IMR-90 (cell line): Measurements from ENCODE around the gene ATP2B1. TPM values are rescaled to one million over a fixed set of nuclear protein-coding genes. Genes with fewer than 3 reads are reported as not detected.

Experiments used
- ATAC-seq: fragments of 200-7000 bp; cut with Tn5 transposase; 2 replicates; pipeline ENCODE4 v1.9.1; 2020; ENCODE audit warnings: low read depth, mild to moderate bottlenecking, moderate library complexity
- BruUV-seq: library from RNA; stranded (reverse); fragments of 400-500 nt; replicated peaks from 2 replicates; lab custom pipeline; 2021; lab: Mats Ljungman, UMichigan
- CTCF ChIA-PET: fragments of 300-600 bp; formaldehyde crosslinking; extraction: SDS; loops from one replicate; lab custom pipeline; 2021; ENCODE audit warnings: antibody characterized with exemption; lab: Yijun Ruan, JAX
- POLR2A ChIA-PET: fragments of 300-600 bp; sonication (Branson Sonifier 250); formaldehyde crosslinking; loops from one replicate; lab custom pipeline; 2022; ENCODE audit warnings: antibody characterized with exemption; ENCODE audit not compliant: unreplicated experiment; lab: Charles Lee
- DNase-seq: peaks from one replicate; pipeline ENCODE4 v3.0.0; 2013
- H2AFZ ChIP-seq: replicated peaks from 2 replicates; pipeline ENCODE3; 2013; ENCODE audit warnings: low read length, mild to moderate bottlenecking; ENCODE audit not compliant: poor library complexity
- H2AK5ac ChIP-seq: 2 replicates; pipeline ENCODE4 v1.6.1; 2013; ENCODE audit warnings: low read depth, low read length, inconsistent platforms
- H2AK9ac ChIP-seq: replicated peaks from 2 replicates; pipeline ENCODE3; 2013; ENCODE audit warnings: mild to moderate bottlenecking, low read depth, low read length, moderate library complexity; ENCODE audit not compliant: poor library complexity
- H2BK120ac ChIP-seq: 2 replicates; pipeline ENCODE4 v1.6.1; 2013; ENCODE audit warnings: low read depth, low read length, inconsistent platforms
- H2BK15ac ChIP-seq: 3 replicates; pipeline ENCODE4 v1.6.1; 2013; ENCODE audit warnings: low read depth, low read length, inconsistent platforms
- H2BK20ac ChIP-seq: 2 replicates; pipeline ENCODE4 v1.6.1; 2013; ENCODE audit warnings: low read depth, mild to moderate bottlenecking, inconsistent platforms, low read length, moderate library complexity
- H2BK5ac ChIP-seq: 2 replicates; pipeline ENCODE4 v1.6.1; 2013; ENCODE audit warnings: mild to moderate bottlenecking, low read depth, low read length, inconsistent platforms; ENCODE audit not compliant: poor library complexity, severe bottlenecking
- H3K14ac ChIP-seq: replicated peaks from 2 replicates; pipeline ENCODE4 v1.6.1; 2013; ENCODE audit warnings: low read depth, low read length, inconsistent platforms
- H3K18ac ChIP-seq: 2 replicates; pipeline ENCODE4 v1.6.1; 2013; ENCODE audit warnings: low read depth, low read length, control low read depth
- H3K23ac ChIP-seq: 2 replicates; pipeline ENCODE4 v1.6.1; 2013; ENCODE audit warnings: low read depth, low read length, inconsistent platforms
- H3K27ac ChIP-seq: 2 replicates; pipeline ENCODE4 v1.5.1; 2013; ENCODE audit warnings: mild to moderate bottlenecking, control low read depth, low read length; ENCODE audit not compliant: insufficient read depth
- H3K27me3 ChIP-seq: 2 replicates; pipeline ENCODE4 v1.6.1; 2013; ENCODE audit warnings: low read length; ENCODE audit not compliant: control insufficient read depth, insufficient read depth
- H3K36me3 ChIP-seq: 2 replicates; pipeline ENCODE4 v1.6.1; 2013; ENCODE audit warnings: low read length, mixed read lengths; ENCODE audit not compliant: control insufficient read depth, insufficient read depth
- H3K4ac ChIP-seq: 2 replicates; pipeline ENCODE4 v1.6.1; 2013; ENCODE audit warnings: low read depth, low read length, inconsistent platforms
- H3K4me1 ChIP-seq: 2 replicates; pipeline ENCODE4 v1.6.1; 2013; ENCODE audit warnings: low read length, mixed read lengths; ENCODE audit not compliant: control insufficient read depth, insufficient read depth
- H3K4me2 ChIP-seq: 2 replicates; pipeline ENCODE4 v1.6.1; 2013; ENCODE audit warnings: low read depth, mild to moderate bottlenecking, control low read depth, low read length, moderate library complexity
- H3K4me3 ChIP-seq: 2 replicates; pipeline ENCODE4 v1.5.1; 2013; ENCODE audit warnings: low read depth, mild to moderate bottlenecking, control low read depth, low read length, moderate library complexity; ENCODE audit not compliant: insufficient read depth
- H3K56ac ChIP-seq: 2 replicates; pipeline ENCODE4 v1.6.1; 2013; ENCODE audit warnings: low read length, inconsistent platforms; ENCODE audit not compliant: insufficient read depth; ENCODE audit errors: extremely low read depth
- H3K79me1 ChIP-seq, 2 experiments: 2 replicates each; pipeline ENCODE4 v1.6.1; 2013; ENCODE audit warnings: low read length in 2 of 2, inconsistent platforms in 1 of 2, low read depth in 1 of 2
- H3K9ac ChIP-seq: 2 replicates; pipeline ENCODE4 v1.6.1; 2013; ENCODE audit warnings: low read depth, low read length, control low read depth
- H3K9me1 ChIP-seq: 2 replicates; pipeline ENCODE4 v1.6.1; 2013; ENCODE audit warnings: low read length, inconsistent platforms; ENCODE audit not compliant: insufficient read depth
- H3K9me3 ChIP-seq: 2 replicates; pipeline ENCODE4 v1.6.1; 2013; ENCODE audit warnings: low read length; ENCODE audit not compliant: control insufficient read depth, insufficient read depth
- H4K20me1 ChIP-seq: 2 replicates; pipeline ENCODE4 v1.6.1; 2013; ENCODE audit warnings: low read length, inconsistent platforms; ENCODE audit not compliant: insufficient read depth
- H4K5ac ChIP-seq: 2 replicates; pipeline ENCODE4 v1.6.1; 2013; ENCODE audit warnings: mild to moderate bottlenecking, low read depth, low read length, control low read depth
- H4K8ac ChIP-seq, 2 experiments: 2 replicates each; pipeline ENCODE4 v1.6.1; 2013; ENCODE audit warnings: low read depth in 2 of 2, low read length in 2 of 2, control low read depth in 1 of 2, inconsistent platforms in 1 of 2
- H4K91ac ChIP-seq: 2 replicates; pipeline ENCODE4 v1.6.1; 2013; ENCODE audit warnings: low read depth, low read length, inconsistent platforms; ENCODE audit not compliant: insufficient read depth
- BHLHE40 ChIP-seq: fragments of 150-350 bp; IDR thresholded peaks from 2 replicates; pipeline ENCODE4 v1.6.1; 2016; ENCODE audit warnings: mild to moderate bottlenecking, low read depth, low read length
- CEBPB ChIP-seq: IDR thresholded peaks from 2 replicates; pipeline ENCODE4 v1.6.1; 2012; ENCODE audit warnings: low read depth, low read length, improper control_type of control experiment
- CHD1 ChIP-seq: IDR thresholded peaks from 2 replicates; pipeline ENCODE4 v1.6.1; 2012; ENCODE audit warnings: low read depth, low read length, improper control_type of control experiment
- FOS ChIP-seq: fragments of 150-350 bp; IDR thresholded peaks from 2 replicates; pipeline ENCODE4 v1.6.1; 2016; ENCODE audit warnings: low read depth, low read length
- MAFK ChIP-seq: IDR thresholded peaks from 2 replicates; pipeline ENCODE4 v1.6.1; 2012; ENCODE audit warnings: low read depth, low read length, improper control_type of control experiment
- MAZ ChIP-seq: IDR thresholded peaks from 2 replicates; pipeline ENCODE4 v1.6.1; 2012; ENCODE audit warnings: low read depth, mild to moderate bottlenecking, low read length, improper control_type of control experiment, moderate library complexity, borderline replicate concordance
- MXI1 ChIP-seq: IDR thresholded peaks from 2 replicates; pipeline ENCODE4 v1.6.1; 2012; ENCODE audit warnings: low read depth, mild to moderate bottlenecking, low read length, moderate library complexity, borderline replicate concordance
- NFE2L2 ChIP-seq: fragments of 150-350 bp; IDR thresholded peaks from 2 replicates; pipeline ENCODE4 v1.6.1; 2016; ENCODE audit warnings: low read depth, mild to moderate bottlenecking, low read length
- POLR2A ChIP-seq: IDR thresholded peaks from 2 replicates; pipeline ENCODE4 v1.6.1; 2012; ENCODE audit warnings: mild to moderate bottlenecking, low read depth, low read length
- RAD21 ChIP-seq: IDR thresholded peaks from 2 replicates; pipeline ENCODE4 v1.6.1; 2012; ENCODE audit warnings: low read length, improper control_type of control experiment
- RCOR1 ChIP-seq: IDR thresholded peaks from 2 replicates; pipeline ENCODE4 v1.6.1; 2012; ENCODE audit warnings: mild to moderate bottlenecking, low read length, improper control_type of control experiment; ENCODE audit not compliant: insufficient replicate concordance
- RFX5 ChIP-seq: IDR thresholded peaks from 2 replicates; pipeline ENCODE4 v1.8.0; 2012; ENCODE audit warnings: low read depth, mild to moderate bottlenecking, low read length, moderate library complexity
- SMC3 ChIP-seq: fragments of 150-350 bp; IDR thresholded peaks from 2 replicates; pipeline ENCODE4 v1.6.1; 2016; ENCODE audit warnings: low read depth, mild to moderate bottlenecking, antibody characterized with exemption, low read length, moderate library complexity
- WGBS, 2 experiments: methylation state at CpG; one replicate each; pipeline versions ENCODE4 v1.1.5 to v1.1.7; 2013; ENCODE audit warnings: missing lambda C conversion rate in 2 of 2; ENCODE audit not compliant: insufficient read length in 1 of 2; ENCODE audit errors: extremely low coverage in 2 of 2; 5-methylcytosine and 5-hydroxymethylcytosine counted together
- dilution Hi-C: fragments of 300-500 bp; cut with HindIII; formaldehyde crosslinking; loops from one replicate; pipeline ENCODE4 v1.14.3; 2018; ENCODE audit warnings: low sequenced_read_pairs; ENCODE audit not compliant: unreplicated experiment
- in situ Hi-C: fragments of 300-500 bp; cut with MboI; formaldehyde crosslinking; loops from 3 replicates; pipeline ENCODE4 v1.14.3; 2019; ENCODE audit warnings: low sequenced_read_pairs, inconsistent platforms, mixed read lengths
- intact Hi-C: fragments of 100-400 bp; cut with micrococcal nuclease; formaldehyde crosslinking; loops from 2 replicates; pipeline ENCODE4 v1.10.0; 2022
- polyA plus RNA-seq, 3 experiments: library from polyadenylated mRNA; depleted of rRNA; stranded (reverse); fragments of >200 nt; gene quantifications; 2 replicates each; pipeline ENCODE4 v1.2.3, GENCODE V29; 2012; ENCODE audit warnings: low replicate concordance in 1 of 3
- total RNA-seq: library from RNA; depleted of rRNA; stranded (reverse); fragments of >200 nt; gene quantifications from 2 replicates; pipeline ENCODE4 v1.2.3, GENCODE V29; 2012
- TF ChIP-seq, protein P1 (sequence below): conservative IDR thresholded peaks from 2 replicates; pipeline ENCODE4 v1.5.1; 2012; ENCODE audit warnings: mild to moderate bottlenecking, low read depth, low read length, improper control_type of control experiment
- TF ChIP-seq, protein P2 (sequence below): fragments of 150-350 bp; IDR thresholded peaks from 2 replicates; pipeline ENCODE4 v1.6.1; 2016; ENCODE audit warnings: low read depth, mild to moderate bottlenecking, low read length, moderate library complexity, borderline replicate concordance
- TF ChIP-seq, protein P3 (sequence below): fragments of 150-350 bp; IDR thresholded peaks from 2 replicates; pipeline ENCODE4 v1.6.1; 2017; ENCODE audit warnings: mild to moderate bottlenecking, antibody characterized with exemption, low read length, low read depth

ATP2B1 gene
- total and polyA plus RNA-seq, 2 of the 4 experiments (the other 2 are of a cell fraction): 9.9 to 32.6 TPM

DNA sequence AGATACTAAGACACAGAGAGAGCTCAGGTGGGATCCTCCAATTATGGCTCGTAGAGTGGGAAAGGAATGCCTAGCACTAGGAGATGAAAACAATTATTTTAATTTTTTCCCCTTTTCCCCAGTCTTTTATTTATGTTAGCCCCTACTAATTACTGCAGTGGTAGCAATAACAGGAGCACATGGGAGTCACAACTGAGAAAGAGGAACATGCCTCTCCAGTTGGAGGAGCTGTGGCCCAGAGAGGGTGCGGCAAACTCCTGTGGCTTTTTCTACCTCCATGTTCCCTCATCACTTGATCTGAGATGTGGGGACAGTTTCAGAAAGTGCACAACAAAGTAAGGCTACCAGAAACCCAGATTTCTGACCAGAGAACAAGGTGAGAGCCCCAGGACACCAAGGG is 156.9 kb downstream of the ATP2B1 start:
- intact Hi-C loops (no loop called here), in situ Hi-C loops (no loop called here), dilution Hi-C loops (no loop called here)
- Histone ChIP-seq H3K4me3 (no peak overlapping the region), H2BK15ac (no peak overlapping the region), H3K14ac (no peak overlapping the region), H3K9me1 (no peaks in the 10 kb centered on the region), H2BK120ac (no peak overlapping the region), H2BK20ac (no peak overlapping the region), H3K9ac (no peak overlapping the region), H2AK5ac (no peak overlapping the region), H4K8ac (no peak overlapping the region), H3K23ac (no peak overlapping the region), H3K27me3 (no peaks in the 10 kb centered on the region), H2AK9ac (no peak overlapping the region), H3K27ac (no peak overlapping the region), H3K36me3 (no peaks in the 10 kb centered on the region), H3K79me1 (no peaks in the 10 kb centered on the region), H3K18ac (no peak overlapping the region), H3K9me3 (no peaks in the 10 kb centered on the region), H2AFZ (no peak overlapping the region), H4K20me1 (no peaks in the 10 kb centered on the region), H3K4me2 (no peak overlapping the region), H2BK5ac (no peak overlapping the region), H3K4ac (no peak overlapping the region), H3K56ac (no peak overlapping the region), H4K5ac (no peak overlapping the region), H4K91ac (no peak overlapping the region), H3K4me1 (no peaks in the 10 kb centered on the region)
- no TSS peak for BruUV-seq
- ChIA-PET POLR2A (no interaction called here), CTCF (no interaction called here)
- no CpG with 5 or more reads among the region's 2 CpGs for WGBS, 2 experiments
- ATAC-seq: no peak
- DNase-seq: no peak
- TF ChIP-seq MAFK (no peak), SMC3 (no peak), CEBPB (no peak), MXI1 (no peak), NFE2L2 (no peak), BHLHE40 (no peak), FOS (no peak), POLR2A (no peak), MAZ (no peak), RAD21 (no peak), RCOR1 (no peak), RFX5 (no peak), CHD1 (no peak)
- TF ChIP-seq, protein P1, sequence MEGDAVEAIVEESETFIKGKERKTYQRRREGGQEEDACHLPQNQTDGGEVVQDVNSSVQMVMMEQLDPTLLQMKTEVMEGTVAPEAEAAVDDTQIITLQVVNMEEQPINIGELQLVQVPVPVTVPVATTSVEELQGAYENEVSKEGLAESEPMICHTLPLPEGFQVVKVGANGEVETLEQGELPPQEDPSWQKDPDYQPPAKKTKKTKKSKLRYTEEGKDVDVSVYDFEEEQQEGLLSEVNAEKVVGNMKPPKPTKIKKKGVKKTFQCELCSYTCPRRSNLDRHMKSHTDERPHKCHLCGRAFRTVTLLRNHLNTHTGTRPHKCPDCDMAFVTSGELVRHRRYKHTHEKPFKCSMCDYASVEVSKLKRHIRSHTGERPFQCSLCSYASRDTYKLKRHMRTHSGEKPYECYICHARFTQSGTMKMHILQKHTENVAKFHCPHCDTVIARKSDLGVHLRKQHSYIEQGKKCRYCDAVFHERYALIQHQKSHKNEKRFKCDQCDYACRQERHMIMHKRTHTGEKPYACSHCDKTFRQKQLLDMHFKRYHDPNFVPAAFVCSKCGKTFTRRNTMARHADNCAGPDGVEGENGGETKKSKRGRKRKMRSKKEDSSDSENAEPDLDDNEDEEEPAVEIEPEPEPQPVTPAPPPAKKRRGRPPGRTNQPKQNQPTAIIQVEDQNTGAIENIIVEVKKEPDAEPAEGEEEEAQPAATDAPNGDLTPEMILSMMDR: no peak
- TF ChIP-seq, protein P2, sequence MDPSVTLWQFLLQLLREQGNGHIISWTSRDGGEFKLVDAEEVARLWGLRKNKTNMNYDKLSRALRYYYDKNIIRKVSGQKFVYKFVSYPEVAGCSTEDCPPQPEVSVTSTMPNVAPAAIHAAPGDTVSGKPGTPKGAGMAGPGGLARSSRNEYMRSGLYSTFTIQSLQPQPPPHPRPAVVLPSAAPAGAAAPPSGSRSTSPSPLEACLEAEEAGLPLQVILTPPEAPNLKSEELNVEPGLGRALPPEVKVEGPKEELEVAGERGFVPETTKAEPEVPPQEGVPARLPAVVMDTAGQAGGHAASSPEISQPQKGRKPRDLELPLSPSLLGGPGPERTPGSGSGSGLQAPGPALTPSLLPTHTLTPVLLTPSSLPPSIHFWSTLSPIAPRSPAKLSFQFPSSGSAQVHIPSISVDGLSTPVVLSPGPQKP: no peak
- TF ChIP-seq, protein P3, sequence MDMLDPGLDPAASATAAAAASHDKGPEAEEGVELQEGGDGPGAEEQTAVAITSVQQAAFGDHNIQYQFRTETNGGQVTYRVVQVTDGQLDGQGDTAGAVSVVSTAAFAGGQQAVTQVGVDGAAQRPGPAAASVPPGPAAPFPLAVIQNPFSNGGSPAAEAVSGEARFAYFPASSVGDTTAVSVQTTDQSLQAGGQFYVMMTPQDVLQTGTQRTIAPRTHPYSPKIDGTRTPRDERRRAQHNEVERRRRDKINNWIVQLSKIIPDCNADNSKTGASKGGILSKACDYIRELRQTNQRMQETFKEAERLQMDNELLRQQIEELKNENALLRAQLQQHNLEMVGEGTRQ: no peak
